HepG2 (cell line): ENCODE data around the gene CMA1. TPM values are rescaled to one million over a fixed set of nuclear protein-coding genes. Genes with fewer than 3 reads are reported as not detected.
A peak's percentile ranks its signal among the peaks of the same experiment; 100 is the strongest.

Experiments
- ARID5B ChIP-seq: IDR thresholded peaks from 2 replicates; pipeline ENCODE4 v1.4.0; 2020; ENCODE audit warnings: mild to moderate bottlenecking, missing genetic modification reagents
- GABPB1 ChIP-seq: IDR thresholded peaks from 2 replicates; pipeline ENCODE4 v1.6.1; 2016; ENCODE audit warnings: mild to moderate bottlenecking, missing genetic modification reagents, moderate library complexity, missing compliant biosample characterization
- GTF3A ChIP-seq: sonication (generic); formaldehyde crosslinking; conservative IDR thresholded peaks from 2 replicates; pipeline ENCODE4 v1.4.0; 2020; ENCODE audit warnings: mild to moderate bottlenecking, missing genetic modification reagents
- HNRNPUL1 ChIP-seq: fragments of 200-400 bp; formaldehyde crosslinking; IDR thresholded peaks from 2 replicates; pipeline ENCODE4 v1.6.1; 2017; ENCODE audit warnings: low read depth, mild to moderate bottlenecking, low read length, moderate library complexity
- NFYB ChIP-seq: sonication (generic); formaldehyde crosslinking; IDR thresholded peaks from 2 replicates; pipeline ENCODE4 v1.4.0; 2020; ENCODE audit warnings: missing genetic modification reagents
- PTBP1 ChIP-seq: fragments of 200-400 bp; formaldehyde crosslinking; IDR thresholded peaks from 2 replicates; pipeline ENCODE4 v1.6.1; 2018; ENCODE audit warnings: low read length, low read depth; ENCODE audit not compliant: poor library complexity, severe bottlenecking
- RFX1 ChIP-seq: fragments of 450-650 bp; IDR thresholded peaks from 2 replicates; pipeline ENCODE4 v1.6.1; 2017
- SCMH1 ChIP-seq: sonication (generic); formaldehyde crosslinking; IDR thresholded peaks from 2 replicates; pipeline ENCODE4 v1.9.0; 2021; ENCODE audit warnings: missing genetic modification reagents, mild to moderate bottlenecking, borderline replicate concordance
- SIN3B ChIP-seq: fragments of 150-350 bp; IDR thresholded peaks from 2 replicates; pipeline ENCODE4 v1.6.1; 2014; ENCODE audit warnings: low read length
- SMC3 ChIP-seq: IDR thresholded peaks from 2 replicates; pipeline ENCODE4 v1.6.1; 2011; ENCODE audit warnings: low read length, improper control_type of control experiment
- SUZ12 ChIP-seq: fragments of 150-350 bp; IDR thresholded peaks from 2 replicates; pipeline ENCODE4 v1.6.1; 2014; ENCODE audit warnings: low read depth, low read length
- TCF12 ChIP-seq, 2 experiments: fragments of 450-650 bp in 1 of 2; sonication (generic) in 1 of 2; formaldehyde crosslinking in 1 of 2; IDR thresholded peaks; 2 replicates each; pipeline versions ENCODE4 v1.6.1 to v1.8.0; 2017 to 2022; ENCODE audit warnings: antibody characterized with exemption in 1 of 2, mild to moderate bottlenecking in 1 of 2, missing genetic modification reagents in 1 of 2, moderate library complexity in 1 of 2
- TERF1 ChIP-seq: sonication (generic); formaldehyde crosslinking; IDR thresholded peaks from 2 replicates; pipeline ENCODE4 v1.8.0; 2022; ENCODE audit warnings: mild to moderate bottlenecking, missing genetic modification reagents, moderate library complexity
- ZFP90 ChIP-seq: sonication (generic); formaldehyde crosslinking; IDR thresholded peaks from 2 replicates; pipeline ENCODE4 v1.8.0; 2022; ENCODE audit warnings: missing genetic modification reagents, mild to moderate bottlenecking, inconsistent platforms, borderline replicate concordance
- ZHX2 ChIP-seq, 2 experiments: sonication (generic) in 1 of 2; formaldehyde crosslinking in 1 of 2; IDR thresholded peaks; 2 replicates each; pipeline versions ENCODE4 v1.6.1 to v1.9.0; 2014 to 2022; ENCODE audit warnings: antibody characterized with exemption in 1 of 2, borderline replicate concordance in 1 of 2, inconsistent platforms in 1 of 2, low read depth in 1 of 2, missing genetic modification reagents in 1 of 2
- ZKSCAN1 ChIP-seq: fragments of 150-350 bp; IDR thresholded peaks from 2 replicates; pipeline ENCODE4 v1.6.1; 2014; ENCODE audit warnings: low read length
- ZNF761 ChIP-seq: sonication (generic); formaldehyde crosslinking; conservative IDR thresholded peaks from 2 replicates; pipeline ENCODE4 v1.4.0; 2020; ENCODE audit warnings: mild to moderate bottlenecking, missing genetic modification reagents
- ZNF780A ChIP-seq: sonication (generic); formaldehyde crosslinking; IDR thresholded peaks from 2 replicates; pipeline ENCODE4 v1.8.0; 2022; ENCODE audit warnings: mild to moderate bottlenecking, missing genetic modification reagents, moderate library complexity
- ZSCAN22 ChIP-seq: sonication (generic); formaldehyde crosslinking; IDR thresholded peaks from 2 replicates; pipeline ENCODE4 v1.4.0; 2020; ENCODE audit warnings: mild to moderate bottlenecking, missing genetic modification reagents
- polyA plus RNA-seq, 8 experiments: library from polyadenylated mRNA; depleted of rRNA in 3 of 8; stranded (reverse) in 7 of 8; unstranded in 1 of 8; fragments of >200 nt; fragmentation: Illumina TruSeq in 4 of 8; extraction: Trizol in 4 of 8; gene quantifications; 2 replicates each; pipeline versions ENCODE4 v1.2.1 to v1.2.3, GENCODE V29; 2011 to 2016; ENCODE audit warnings: low read depth in 4 of 8, missing spikeins in 1 of 8, mixed read lengths in 1 of 8; ENCODE audit not compliant: insufficient read depth in 1 of 8
- total RNA-seq, 5 experiments: library from RNA; depleted of rRNA; stranded (reverse); fragments of >200 nt; fragmentation: Illumina TruSeq; extraction: Trizol; gene quantifications; 2 replicates each; pipeline ENCODE4 v1.2.3, GENCODE V29; 2016; ENCODE audit warnings: low read depth in 1 of 5

Gene CMA1
- total and polyA plus RNA-seq, 2 of the 13 experiments (the other 11 are each of a cell fraction or from before 2014, with no cell fraction given): not detected

GRCh38 chr14:24481622-24482324 lies 26.3 kb downstream of the CMA1 start (continued):
- no peak for TF ChIP-seq HNRNPUL1
- peak; percentile 72; the same call in 1 of the 2 replicates for TF ChIP-seq ZNF761 (CRISPR knock-in tag)
- TF ChIP-seq ZNF780A (CRISPR knock-in tag): no peak
- TF ChIP-seq SMC3: peak; percentile 89
- 0 out of 2 replicates have a peak, but pooled peaks have one; percentile 28 for TF ChIP-seq SUZ12
- TF ChIP-seq ZFP90: peak; percentile 80
- TF ChIP-seq ARID5B: peak; percentile 83
- TF ChIP-seq TCF12 (IDR thresholded peaks at IDR 0.05): no peak
- no peak for TF ChIP-seq TCF12 (CRISPR knock-in tag; IDR thresholded peaks at IDR 0.05)
- peak; percentile 62; the same call in 1 of the 2 replicates for TF ChIP-seq ZKSCAN1
- no peak for TF ChIP-seq ZHX2 (IDR thresholded peaks at IDR 0.05; ENCODE audit: low read depth)
- TF ChIP-seq ZHX2 (CRISPR knock-in tag; IDR thresholded peaks at IDR 0.05; ENCODE audit: borderline replicate concordance): no peak
- 0 out of 2 replicates have a peak, but pooled peaks have one; percentile 42 for TF ChIP-seq SIN3B
- TF ChIP-seq PTBP1: peak; percentile 76
- TF ChIP-seq ZSCAN22 (CRISPR knock-in tag): no peak
- TF ChIP-seq GTF3A (CRISPR knock-in tag): peak; percentile 93; the same call in 1 of the 2 replicates
- TF ChIP-seq SCMH1: no peak
- TF ChIP-seq TERF1 (CRISPR knock-in tag): no peak
- peak; percentile 76 for TF ChIP-seq GABPB1 (CRISPR knock-in tag)
- peak; percentile 82 for TF ChIP-seq NFYB (CRISPR knock-in tag)
- TF ChIP-seq RFX1: no peak
